DMS153 treated with DMSO at 0.1 percent for 48 hours (cell line): ENCODE measurements around the gene ACSS2.
"Not testable (repeated sequence)": the region's sequence is repeated elsewhere in the genome, so short reads cannot be mapped to it uniquely, and the experiment has no call there.

Experiments
- DNase-seq: peaks from one replicate; lab custom pipeline; 2025; ENCODE audit not compliant: unreplicated experiment; lab: John Stamatoyannopoulos, UW

ACSS2 gene

DNA sequence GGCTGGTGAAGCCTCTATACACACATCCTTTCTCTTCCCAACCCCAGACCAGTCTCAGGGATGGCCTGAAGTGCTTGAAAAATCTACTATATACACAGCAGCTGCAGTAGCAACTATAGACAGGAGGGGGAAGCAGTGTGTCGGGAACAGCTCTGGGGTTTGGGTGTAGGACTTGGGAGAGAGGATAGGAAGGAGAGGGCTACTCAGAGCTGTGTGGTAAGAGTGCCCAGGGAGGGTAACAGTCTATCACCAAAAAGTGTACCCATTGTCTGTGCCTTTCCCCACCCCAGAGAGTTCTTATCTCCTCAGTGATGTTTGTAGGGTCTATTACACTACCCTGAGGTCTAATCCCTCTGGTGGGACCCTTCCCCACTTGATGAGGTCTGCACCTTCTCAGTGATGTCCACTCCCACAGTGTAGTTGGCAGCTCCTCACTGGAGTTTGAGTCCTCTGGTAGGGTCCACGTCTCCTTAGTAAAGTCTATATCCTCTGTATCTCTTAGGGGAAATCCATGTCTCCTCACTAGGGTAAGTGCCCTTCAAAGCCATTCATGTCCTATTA is 2.2 kb upstream of the ACSS2 start:
- DNase-seq: peak; percentile 86

DNA sequence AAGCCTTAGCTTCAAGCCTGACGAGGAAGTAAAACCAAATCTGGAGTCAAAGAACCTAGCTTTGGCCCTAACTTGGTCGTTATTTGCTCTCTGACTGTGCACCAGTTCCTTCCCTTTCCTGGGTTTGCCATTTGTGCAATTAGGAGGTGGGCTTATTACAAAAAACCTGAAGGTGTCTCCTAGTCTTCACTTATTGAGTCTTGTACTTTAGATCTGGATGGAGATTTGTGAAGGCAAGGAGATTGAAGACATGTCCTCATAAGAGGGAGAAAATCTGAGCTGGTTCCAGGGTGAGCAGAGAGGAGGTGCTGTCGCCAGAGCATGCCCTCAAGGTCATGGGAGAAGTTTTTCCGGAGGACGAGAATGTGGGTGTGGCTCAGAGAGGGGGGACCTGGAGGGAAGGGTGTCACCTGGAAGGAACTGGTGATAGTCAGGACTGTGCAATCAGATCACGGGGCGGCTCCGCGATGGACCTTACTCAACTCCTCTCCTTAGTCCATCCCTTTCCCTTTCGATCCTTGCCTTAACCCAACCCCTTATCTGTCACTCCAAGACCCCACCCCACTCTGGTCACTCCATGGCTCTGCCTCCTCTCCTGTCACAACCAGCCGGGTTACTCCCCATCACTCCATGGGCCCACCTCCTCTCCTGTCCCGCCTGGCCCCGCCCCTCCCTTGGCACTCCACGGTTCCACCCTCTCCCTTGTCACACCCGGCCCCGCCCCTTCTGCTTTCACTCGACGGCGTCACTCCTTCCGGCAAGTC is 588 bp upstream of the ACSS2 start:
- peak; percentile 86 for DNase-seq

DNA sequence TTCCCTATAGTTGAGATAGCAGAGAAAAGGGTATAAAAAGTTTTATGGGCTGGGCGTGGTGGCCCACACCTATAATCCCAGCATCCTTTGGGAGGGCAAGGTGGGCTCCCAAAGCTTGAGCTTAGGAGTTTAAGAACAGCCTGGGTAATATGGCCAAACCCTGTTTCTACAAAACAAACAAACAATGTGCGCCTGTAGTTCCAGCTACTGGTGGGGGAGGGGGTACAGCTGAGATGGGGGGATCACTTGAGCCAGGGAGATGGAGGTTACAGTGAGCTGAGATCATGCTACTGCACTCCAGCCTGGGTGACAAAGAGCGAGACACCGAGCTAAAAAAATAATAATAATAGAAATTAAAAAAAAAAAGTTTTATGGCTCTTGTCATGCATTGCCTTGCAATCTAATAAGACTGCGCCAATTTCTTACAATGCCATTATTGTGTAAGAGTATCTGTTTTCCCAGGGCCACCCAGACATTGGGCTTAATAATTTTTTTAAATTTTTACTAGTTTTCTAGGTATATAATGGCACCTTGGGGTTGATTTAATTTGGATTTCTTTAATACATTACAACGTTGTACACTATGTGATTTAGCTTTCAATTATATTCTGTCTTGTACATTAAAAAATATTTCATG is 3.9 kb downstream of the ACSS2 start:
- no peak for DNase-seq

DNA sequence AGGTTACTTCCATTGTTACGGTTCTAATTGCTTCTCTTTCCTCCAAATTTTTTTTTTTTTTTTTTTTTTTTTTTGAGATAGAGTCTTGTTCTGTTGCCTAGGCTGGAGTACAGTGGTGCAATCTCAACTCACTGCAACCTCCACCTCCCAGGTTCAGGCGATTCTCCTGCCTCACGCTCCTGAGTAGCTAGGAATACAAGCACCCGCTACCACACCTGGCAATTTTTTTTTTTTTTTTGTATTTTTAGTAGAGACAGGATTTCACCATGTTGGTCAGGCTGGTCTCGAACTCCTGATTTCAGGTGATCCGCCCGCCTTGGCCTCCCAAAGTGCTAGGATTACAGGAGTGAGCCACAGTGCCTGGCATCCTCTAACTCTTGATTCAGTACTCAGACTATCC is 4.6 kb downstream of the ACSS2 start:
- not testable (repeated sequence) for DNase-seq

DNA sequence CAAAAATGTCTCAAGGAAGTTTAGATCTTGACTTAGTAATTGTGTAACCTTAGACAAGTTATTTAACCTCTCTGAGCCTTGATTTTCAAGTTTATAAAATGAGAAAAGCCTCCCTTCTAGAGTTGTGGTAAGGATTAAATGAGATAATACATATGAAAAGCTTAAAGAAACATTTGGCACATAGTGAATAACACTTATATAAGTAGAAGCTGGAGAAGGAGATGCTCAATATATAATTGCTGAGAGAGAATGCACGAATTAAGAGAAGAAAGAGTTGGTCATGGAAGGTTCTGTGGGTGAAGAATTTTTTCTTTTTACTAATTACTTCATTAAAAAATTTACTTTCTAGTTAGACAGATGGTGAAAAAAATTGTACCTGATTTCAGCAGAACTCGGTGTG is 5.3 kb downstream of the ACSS2 start:
- no peak for DNase-seq

DNA sequence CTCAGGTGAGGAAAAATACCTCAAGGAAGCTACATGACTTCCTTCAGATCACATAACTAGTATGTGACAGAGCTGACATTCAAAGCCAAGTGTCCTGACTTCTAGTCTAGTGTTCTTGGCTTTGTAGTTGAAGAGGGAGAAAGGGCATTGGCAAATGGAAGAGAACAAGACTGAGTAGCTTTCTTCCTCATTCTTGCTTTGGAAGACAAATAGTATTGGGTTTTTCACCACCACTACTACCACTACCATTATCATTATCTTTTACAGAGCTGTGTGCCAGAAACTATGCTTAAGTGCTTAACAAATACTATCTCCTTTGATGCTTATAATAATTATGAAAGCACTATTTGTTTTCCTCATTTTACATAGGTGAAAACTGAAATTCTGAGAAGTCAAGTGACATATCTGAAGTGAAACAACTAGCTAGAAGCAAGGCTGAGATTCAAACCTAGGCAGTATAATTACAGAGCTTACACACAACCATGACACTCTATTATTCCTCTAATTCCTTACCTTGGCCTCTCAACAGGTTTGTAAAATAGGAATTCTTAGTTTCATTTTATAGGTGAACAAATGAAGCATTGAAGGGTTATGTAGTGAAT is 6.8 kb downstream of the ACSS2 start:
- DNase-seq: no peak

DNA sequence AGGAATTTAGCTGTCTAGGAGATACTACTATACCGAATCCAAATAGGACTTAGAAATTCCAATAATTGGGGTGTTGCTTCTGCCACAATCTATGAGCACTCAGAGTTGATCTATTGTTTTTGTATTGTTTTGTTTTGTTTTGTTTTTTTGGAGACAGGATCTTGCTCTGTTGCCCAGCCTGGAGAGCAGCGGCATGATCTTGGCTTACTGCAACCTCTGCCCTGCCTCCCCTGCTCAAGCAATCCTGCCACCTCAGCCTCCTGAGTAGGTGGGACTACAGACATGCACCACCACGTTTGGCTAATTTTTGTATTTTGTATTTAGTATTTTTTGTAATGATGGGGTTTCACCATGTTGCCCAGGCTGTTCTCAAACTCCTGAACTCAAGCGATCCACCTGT is 7.4 kb downstream of the ACSS2 start:
- DNase-seq: no peak

DNA sequence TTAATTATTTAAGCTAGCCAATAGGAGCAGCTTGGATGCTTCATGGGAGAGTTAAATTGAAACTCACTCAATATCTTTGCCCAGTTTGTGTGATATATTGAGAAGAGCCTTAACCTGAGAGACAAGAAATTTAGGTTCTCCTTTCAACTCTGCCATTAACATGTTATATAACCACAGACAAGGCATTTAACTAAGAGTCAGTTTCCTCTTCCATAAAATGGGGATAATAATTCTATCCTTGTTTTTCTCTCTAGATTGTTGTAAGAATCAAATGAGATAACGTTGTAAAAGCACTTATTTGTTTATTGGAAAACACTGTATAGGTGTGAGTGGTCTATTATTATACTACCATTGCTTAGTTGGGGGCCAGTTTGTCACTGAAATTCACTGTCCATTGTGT is 7.8 kb downstream of the ACSS2 start:
- no peak for DNase-seq

DNA sequence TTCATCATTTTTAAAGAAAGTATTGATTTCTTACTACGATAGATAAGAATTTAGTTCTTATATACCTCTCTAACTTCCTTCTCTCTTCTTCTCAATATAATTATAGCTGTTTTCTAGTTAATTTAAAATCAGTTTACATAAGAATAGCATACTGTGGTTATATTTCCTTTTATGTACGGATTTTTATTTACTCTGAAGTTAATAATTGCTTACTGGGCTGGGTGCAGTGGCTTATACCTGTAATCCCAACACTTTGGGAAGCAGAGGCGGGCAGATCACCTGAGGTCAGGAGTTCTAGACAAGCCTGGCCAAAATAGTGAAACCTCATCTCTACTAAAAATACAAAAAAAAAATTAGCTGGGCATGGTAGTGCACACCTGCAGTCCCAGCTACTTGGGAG is 9.7 kb downstream of the ACSS2 start:
- no peak for DNase-seq

DNA sequence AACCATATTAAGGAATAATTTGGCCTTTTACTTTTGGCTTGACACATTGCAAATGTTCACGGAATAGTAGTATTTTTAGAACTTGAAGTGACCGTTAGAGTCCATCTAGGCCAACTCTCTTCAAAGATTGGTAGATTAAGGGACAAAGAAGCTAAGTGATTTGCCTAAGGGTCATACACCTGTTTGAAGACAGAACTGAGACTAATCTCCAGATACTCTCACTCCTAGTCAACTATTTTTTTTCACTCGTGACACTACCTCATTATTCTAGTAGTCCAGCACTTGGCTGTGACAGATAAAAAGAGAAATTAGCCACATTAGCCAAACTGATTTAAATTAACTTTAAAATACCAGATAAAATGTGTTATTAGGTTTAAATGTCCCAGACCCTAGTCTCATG is 10.6 kb downstream of the ACSS2 start:
- DNase-seq: no peak

DNA sequence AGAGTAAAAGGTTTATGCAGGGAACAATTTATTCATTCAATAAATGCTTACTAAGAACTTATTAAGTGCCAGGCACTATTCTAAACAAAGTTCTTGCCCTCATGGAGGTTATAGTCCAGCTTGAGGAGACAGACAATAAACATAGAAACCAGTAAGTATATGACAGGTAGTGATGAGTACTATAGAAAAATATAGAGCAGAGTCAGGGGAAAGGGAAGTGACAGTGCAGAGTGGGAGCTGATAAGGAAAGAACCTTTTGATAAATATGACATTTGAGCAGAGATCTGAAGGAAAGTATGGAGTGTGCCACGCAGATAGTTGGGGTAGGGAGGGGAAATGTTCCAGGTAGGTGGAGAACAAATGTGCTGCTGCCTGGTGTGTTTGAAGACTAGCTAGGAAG is 12.1 kb downstream of the ACSS2 start:
- no peak for DNase-seq

DNA sequence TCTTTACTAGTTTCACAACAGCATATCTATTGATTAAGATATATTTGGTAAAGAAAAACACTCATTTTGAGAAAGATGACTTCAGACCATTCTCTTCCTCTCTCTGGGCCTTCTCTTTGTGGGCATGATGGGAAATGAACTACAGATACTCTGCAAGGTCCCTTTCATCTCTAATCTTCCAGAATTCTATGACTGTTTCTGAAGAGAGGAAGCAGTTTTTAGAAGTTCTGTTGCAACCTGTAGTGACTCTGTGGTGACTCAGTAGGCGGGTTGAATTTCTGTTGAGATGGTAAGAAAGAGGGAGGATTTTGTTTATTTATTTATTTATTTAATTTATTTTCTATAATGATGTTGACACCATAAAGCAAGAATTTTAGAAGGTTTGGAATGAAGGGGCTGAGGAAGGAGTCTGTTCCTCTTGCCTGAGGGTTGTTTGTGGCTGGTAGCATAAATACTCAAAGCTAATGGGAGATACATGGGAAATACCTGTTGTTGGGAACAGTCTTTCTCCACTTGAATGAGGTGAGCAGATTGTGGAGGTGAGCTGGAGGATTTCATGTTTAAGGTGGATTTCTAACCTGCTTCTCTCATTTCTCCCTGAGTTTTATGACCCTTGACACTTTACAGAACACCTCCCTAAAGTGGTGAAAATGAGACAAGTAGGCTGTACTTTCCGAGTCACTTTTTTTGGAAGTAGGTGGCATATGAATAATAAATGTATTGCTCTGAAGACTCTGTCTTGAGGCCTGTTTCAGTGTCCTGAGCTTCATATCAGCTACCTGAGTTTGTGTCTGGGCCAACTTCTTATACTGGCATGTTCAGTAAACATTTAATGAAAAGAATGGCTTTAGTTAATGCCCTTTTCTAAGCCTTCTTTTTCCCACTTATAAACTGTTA is 15.0 kb downstream of the ACSS2 start:
- no peak for DNase-seq

DNA sequence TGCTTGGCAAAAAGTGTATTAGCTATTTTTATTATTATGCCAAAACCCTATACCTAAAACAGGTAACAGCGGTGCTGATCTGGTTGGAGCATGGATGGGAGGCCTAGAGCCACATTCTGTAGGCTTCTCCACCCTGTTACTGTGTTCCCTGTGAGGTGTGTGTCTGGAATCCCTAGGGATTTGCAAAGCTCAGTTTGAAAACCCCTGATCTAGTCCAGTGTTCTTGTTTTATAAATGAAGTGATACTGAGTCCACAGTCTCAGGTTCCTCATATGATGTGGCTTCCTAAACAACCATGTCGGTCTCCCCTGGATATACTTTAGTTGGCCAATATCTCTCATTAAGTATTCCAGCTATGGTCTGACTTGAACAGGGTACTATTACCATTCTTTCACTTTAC is 16.3 kb downstream of the ACSS2 start:
- DNase-seq: no peak

DNA sequence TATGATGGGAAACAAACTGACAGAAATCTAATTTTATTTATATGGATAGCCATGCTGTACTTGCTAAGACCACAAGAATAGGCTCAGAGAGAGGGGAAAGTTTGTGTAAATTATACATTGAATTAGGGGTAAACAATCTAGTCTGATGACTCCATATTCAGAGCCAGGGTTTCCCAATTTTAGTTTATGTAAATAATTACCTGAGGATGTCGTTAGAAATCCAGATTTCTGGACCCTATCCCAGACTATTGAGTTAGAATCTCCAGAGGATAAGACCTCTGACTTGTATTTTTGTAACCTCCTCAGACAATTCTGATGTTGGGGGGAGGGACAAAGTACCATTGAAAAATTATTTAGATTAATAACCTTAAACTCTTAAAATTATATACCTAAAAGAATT is 18.3 kb downstream of the ACSS2 start:
- DNase-seq: no peak

DNA sequence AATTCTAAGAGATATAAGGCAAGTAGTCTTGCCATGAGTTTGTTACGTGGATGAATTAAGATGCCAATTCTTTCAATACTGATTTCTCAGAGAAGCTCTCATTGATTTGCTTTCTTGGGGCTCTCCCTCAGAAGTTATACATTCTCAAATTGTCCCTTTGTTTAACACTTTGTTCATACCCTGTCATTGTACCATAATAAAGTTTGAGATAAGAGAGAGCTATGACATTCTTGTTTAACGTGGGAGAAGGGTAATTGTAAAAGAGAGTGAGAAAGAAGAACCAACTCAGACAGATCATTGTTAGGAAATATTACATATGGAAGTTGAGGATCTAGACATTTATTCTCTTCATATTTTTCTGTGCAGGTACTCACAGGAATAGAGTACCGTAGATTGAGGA is 19.1 kb downstream of the ACSS2 start:
- no peak for DNase-seq

DNA sequence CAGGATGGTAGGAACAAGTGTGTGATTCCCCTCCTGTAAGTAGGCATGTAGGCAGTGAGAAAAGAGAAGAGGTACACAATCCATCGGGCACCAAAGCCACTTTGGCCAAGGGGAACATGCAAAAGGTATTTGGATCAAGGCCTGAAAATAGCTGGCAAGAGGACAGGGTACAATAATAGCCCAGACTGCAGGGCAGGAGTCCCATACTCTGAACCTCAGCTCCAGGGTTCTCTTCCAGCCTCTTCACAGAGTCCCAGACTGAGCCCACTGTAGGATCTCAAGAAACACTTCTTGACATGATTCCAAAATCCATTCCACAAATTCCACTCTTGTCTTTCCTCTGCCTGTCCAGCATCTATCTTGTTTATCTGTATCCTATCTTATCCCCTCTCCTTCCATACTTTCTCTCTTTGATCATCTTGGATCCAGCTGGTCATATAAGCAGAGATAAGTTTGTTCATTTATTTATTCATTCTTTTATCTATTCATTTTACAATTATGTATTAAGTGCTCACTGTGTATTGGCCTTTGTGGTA is 19.7 kb downstream of the ACSS2 start:
- DNase-seq: no peak

DNA sequence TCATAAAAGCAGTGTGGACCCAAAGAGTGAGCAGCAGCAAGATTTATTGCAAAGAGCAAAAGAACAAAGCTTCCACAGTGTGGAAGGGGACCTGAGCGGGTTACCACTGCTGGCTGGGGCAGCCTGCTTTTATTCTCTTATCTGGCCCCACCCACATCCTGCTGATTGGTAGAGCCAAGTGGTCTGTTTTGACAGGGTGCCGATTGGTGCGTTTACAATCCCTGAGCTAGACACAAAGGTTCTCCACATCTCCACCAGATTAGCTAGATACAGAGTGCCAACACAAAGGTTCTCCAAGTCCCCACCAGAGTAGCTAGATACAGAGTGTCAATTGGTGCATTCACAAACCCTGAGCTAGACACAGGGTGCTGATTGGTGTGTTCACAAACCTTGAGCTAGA is 21.7 kb downstream of the ACSS2 start:
- not testable (repeated sequence) for DNase-seq

DNA sequence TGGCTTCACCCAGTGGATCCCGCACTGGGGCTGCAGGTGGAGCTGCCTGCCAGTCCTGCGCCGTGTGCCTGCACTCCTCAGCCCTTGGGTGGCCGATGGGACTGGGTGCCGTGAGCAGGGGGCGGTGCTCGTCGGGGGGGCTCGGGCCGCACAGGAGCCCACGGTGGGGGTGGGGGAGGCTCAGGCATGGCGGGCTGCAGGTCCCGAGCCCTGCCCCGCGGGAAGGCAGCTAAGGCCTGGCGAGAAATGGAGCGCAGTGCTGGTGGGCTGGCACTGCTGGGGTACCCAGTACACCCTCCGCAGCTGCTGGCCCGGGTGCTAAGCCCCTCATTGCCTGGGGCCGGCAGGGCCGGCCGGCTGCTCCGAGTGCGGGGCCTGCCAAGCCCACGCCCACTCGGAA is 22.3 kb downstream of the ACSS2 start:
- not testable (repeated sequence) for DNase-seq

DNA sequence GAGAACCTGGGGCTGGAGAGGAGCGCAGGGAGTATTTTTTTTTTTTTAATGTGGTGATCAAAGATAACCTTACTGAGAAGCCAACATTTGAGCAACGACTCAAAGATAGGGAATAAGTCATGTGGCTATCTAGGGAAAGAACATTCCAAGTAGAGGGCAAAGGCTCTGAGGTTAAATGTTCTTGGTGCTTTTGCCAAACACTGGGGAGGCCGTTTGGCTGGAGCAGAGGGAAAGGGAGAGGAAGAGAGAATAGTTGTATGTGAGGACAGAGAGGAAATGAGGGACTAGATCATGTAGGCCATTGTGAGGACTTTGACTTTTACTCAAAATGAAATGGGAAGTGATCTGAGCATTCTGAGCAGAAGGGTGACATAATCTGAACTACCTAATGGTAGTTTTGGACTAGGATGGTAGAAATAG is 27.8 kb downstream of the ACSS2 start:
- no peak for DNase-seq

DNA sequence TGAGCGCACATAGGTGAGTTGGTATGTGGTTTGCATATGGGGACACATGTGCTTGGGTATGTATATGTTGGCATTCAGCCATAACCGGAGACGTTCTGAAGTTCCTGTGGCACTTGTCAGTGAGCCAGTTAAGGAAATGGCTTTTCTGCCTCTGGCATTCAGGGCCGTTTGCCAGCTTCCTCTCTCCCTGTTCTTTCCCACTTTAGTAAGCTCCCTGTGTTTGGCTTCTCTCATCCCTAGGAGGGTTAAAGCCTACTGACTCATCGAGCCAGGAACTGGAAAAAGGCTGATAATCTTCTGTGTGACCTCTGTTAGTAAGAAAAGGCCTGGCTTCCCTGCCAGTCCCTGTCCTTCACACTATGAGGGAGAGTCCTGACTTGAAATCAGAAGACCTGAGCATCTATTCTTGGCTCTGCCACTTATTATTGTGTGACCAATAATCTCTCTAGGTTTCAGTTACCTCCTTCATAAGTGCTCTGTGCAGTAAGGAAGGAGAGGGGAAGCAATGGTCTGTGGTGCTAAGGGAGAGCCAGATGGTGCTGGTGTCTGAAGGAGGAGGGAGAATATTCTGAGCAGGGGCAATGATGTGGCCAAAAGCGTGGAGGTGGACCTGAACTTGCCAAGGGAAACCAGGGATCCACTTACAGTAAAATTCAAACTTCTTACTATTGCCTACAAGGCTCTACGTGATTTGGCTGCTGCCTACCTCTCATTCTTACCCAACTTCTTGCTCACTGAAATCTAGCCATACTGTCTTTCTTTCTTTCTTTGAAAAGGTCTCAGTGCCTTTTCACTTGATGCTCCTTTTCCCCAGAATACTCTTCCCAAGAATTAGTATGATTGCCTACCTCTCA is 31.4 kb downstream of the ACSS2 start:
- peak; percentile 43 for DNase-seq
